GM12801 (cell line): ENCODE data around the gene ACOT11.

Experiments used
- TF ChIP-seq, protein P1 (sequence below): IDR thresholded peaks from one replicate; pipeline ENCODE4 v1.5.1; 2011; ENCODE audit warnings: control low read depth; ENCODE audit not compliant: insufficient read length; ENCODE audit errors: extremely low read depth

The ACOT11 gene

DNA sequence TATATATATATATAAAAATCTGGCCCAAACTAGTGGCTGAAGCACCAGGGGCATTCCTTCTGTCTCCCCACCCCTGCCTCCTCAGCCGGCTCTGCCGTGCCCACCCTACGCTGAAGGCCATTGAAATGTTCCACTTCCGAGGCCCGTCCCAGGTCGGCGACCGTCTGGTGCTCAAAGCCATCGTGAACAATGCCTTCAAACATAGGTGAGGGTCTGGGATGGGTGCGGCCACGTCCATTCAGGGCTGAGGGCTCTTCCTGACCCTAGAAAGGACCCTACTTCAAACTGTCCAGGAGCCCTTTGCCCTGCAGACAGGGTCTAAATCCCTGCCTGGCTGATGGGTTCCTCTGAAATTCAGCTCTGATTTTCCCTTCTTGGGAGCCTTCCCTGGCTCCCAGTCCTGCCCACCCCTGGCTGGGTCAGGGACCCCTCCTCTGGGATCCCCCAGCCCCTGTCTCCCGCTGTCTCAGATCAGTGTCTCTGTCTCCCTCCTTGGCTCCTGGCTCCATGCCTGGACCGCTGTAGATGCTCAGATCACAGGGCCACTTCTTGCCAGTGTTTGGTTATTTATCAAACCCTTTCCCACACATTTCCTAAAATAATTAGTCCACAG lies 51.3 kb downstream of the ACOT11 start:
- TF ChIP-seq, protein P1, sequence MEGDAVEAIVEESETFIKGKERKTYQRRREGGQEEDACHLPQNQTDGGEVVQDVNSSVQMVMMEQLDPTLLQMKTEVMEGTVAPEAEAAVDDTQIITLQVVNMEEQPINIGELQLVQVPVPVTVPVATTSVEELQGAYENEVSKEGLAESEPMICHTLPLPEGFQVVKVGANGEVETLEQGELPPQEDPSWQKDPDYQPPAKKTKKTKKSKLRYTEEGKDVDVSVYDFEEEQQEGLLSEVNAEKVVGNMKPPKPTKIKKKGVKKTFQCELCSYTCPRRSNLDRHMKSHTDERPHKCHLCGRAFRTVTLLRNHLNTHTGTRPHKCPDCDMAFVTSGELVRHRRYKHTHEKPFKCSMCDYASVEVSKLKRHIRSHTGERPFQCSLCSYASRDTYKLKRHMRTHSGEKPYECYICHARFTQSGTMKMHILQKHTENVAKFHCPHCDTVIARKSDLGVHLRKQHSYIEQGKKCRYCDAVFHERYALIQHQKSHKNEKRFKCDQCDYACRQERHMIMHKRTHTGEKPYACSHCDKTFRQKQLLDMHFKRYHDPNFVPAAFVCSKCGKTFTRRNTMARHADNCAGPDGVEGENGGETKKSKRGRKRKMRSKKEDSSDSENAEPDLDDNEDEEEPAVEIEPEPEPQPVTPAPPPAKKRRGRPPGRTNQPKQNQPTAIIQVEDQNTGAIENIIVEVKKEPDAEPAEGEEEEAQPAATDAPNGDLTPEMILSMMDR, result no peak

DNA sequence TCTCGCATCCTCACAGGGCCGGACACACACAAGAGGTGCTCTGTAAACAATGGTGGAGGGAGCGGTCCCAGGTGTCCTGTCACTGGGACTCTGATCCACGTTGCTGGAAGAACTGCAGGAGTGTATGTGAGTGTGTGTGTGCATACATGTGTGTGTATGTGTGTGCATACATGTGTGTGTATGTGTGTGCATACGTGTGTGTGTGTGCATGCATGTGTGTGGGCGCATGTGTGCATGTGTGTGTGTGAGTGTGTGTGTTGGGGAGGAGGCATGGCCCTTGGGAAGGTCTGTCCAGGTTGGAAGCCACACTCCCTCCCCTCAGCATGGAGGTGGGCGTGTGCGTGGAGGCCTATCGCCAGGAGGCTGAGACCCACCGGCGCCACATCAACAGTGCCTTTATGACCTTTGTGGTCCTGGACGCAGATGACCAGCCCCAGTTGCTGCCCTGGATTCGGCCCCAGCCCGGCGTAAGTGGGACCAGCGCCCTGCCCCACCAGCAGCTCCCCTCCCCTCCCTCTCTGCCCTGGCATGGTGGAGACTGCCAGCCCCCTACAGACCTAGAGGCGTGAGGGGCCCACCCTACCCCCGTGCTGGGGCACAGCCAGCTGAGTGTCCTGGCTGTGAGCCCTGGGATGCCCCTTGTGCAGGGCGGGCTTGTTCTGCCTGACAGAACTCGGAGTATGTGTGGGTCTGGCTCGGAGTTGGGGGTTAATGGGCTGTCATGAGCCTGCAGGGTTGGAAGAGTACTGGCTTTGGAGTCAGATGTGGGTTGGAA lies 53.1 kb downstream of the ACOT11 start:
- TF ChIP-seq, protein P1, result no peak

DNA sequence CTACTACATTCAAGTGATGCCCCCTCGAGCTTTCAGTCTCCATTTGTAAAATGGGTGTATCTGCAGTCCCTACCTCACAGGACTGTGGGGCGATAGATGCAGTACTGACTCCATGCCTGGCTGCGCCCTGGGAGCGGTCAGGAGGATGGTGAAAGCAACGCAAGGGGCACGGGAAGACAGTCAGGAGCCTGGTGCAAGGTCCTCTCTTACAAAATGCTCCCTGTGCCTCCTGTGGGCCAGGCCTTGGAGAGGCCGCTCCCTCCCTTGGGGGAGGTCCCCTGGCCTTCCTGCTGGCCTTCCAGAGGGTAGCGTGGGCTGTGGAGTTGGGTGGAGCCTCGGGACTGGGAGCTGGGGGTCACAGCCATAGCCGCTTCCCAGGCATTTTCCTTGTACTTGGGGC lies 53.7 kb downstream of the ACOT11 start:
- TF ChIP-seq, protein P1, result no peak

DNA sequence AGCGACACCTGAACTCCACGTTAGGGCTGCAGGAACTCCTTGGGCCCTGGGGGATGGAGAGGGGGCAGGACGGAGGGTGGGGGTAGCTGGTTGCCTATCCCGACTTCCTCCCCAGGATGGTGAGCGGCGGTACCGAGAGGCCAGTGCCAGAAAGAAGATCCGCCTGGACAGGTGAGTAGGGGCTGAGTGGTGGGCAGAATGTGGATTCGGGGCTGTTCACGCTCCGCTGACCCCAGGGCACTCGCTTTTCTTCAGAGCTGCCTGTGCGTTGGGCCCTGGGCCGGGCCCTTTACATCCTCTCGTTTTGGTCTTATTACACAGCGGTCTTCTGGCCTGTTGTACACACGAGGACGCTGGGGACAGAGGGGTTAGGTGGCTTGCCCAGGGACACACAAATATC lies 54.5 kb downstream of the ACOT11 start:
- TF ChIP-seq, protein P1, result no peak

DNA sequence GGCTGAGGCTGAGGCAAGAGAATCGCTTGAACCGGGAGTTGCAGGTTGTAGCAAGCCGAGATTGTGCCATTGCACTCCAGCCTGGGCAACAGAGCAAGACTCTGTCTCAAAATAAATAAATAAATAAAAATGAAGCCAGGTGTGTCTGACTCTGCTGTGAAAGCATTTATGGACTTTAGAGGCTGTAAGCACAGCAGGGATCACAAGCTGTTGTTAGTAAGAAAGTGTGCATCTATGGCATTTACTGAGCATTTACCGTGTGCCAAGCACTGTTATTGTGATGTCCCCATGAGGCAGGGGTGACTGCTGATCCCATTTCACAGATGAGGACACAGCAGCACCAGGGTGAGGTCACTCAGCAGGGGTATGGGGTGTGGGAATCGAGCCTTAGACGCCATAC lies 55.2 kb downstream of the ACOT11 start:
- TF ChIP-seq, protein P1, result no peak

DNA sequence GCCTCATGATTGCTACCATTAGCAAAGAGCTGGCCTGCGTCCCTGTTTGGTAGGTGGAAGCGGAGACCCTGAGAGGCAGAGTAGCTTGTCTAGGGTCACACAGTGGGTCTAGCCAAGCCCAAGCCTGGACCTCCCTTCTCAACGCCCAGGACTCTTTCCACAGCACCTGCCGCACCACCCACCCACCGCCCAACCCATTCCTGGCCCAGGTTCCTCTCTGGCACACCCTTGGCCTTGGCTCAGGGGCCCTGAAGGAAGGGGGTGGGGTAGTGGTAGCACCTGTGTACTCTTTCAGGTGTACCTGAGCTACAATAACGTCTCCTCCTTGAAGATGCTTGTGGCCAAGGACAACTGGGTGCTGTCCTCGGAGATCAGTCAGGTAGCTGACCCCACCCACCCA lies 56.0 kb downstream of the ACOT11 start:
- TF ChIP-seq, protein P1, result no peak

DNA sequence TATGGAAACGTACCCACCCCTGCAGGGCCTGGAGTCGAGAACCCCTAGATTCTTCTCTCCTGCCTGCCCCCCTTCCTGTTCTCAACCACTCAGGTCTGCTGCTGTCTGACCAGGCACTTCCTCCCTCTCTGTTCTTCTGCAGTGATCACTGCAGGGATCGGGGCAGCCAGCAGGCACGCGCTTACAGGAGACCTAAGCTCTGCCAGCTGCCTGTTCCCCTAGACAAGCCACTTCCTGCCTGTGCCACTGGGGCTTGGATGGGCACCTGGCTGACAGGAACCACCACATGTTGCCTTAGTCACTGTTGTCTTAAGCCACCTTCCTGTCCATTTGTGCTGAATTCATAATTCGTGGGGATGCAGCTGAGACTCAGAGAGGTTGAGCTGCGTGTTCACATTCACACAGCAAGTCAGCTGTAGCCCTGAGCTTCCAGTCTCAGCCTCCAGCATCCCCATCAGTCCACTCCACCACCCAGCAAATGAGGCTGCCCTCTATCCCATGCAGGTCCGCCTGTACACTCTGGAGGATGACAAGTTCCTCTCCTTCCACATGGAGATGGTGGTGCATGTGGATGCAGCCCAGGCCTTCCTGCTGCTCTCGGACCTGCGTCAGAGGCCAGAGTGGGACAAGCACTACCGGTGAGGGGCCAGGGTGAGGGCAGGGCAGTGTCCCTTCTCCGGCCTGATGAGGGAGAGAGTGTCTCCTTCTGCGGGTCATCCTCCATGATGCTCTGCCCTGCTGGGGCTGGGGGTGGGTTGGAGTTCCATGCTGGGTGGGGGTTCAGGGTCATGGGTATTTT lies 56.7 kb downstream of the ACOT11 start:
- TF ChIP-seq, protein P1, result no peak
